Hematopoietic multipotent progenitor cell treated with erythropoietin and hydrocortisone succinate and interleukin-3 and kit ligand, for 15 days (in vitro differentiated cells): ENCODE measurements around the gene ALPI.

Experiments
- DNase-seq: peaks from one replicate; pipeline ENCODE4 v3.0.0-alpha.2; 2015; ENCODE audit warnings: low spot score

The ALPI gene

DNA sequence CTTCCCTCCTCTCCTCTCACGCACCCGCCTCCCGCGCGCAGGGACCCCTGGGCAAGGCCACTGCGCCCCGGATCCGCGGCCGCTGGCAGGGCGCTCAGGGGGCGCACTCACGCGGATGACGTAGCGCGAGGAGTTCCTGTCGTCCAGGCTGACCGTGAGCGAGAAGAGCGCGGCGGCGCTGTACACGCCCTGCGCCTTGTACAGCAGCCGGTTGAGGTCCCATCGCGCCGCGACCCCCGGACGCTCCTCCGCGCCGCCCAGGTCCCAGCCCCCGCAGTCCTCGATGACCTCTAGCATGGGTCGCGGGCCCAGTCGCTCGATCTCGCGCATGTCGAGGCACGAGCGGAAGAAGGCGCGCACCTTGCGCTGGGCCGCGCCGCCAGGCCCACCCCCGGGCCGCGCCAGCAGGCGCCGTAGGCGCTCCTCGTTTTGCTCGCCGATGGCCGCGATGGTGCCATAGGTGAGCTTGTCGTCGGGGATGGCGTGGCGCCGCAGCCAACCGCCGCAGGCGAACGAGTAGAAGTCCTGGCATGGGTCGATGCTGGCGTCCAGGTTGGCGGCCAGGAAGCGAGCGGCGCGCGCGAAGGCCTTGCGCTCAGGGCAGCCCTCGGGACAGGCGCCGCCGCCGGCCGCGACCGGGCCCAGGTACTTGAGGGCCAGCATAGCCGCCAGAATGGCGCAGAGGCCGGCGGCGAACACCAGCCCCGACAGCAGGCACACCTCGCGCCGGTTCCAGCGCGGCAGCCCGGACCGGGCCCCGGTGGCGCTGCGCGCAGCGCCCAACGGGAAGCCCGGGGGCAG, 30.0 kb downstream of the ALPI start:
- no peak for DNase-seq

DNA sequence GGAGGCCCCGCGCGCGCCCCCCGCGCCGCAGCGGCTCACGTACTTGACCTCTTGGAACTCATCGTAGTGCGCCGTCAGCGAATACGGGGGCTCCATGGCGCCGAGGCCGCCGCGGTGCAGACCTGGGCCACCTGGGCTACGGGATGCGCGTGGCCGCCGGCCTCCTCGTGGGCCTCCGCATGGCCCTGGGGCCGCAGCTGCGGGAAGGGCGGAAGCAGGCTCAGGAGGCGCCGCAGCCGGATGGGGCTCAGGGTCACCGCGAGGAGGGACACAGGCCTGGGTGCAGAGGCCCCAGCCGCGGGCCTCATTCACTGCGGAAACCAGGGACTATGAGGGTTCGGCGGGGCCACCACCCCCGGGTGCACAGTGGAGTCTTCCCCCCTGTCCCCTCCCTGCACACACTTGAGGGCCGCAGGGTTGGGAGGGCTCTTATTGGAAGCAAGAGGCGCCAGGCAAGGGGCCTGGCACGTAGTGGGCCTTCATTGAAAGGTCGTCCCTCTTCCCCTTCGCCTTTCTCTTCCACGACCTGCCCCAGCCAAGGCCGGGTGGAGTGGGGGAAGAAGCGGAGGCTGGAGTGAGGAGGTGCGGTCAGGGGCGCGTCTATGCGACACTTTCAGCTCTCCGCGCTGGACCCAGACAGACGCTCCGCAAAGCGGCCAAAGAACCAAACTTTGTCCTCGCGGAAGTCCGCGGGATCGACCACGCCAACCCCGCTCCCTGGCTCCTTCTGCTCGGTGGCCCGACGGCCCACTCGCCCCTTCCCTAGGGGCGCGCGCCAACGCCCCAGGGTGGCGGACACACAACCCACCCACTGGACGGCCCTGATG, 30.8 kb downstream of the ALPI start:
- DNase-seq: no peak

DNA sequence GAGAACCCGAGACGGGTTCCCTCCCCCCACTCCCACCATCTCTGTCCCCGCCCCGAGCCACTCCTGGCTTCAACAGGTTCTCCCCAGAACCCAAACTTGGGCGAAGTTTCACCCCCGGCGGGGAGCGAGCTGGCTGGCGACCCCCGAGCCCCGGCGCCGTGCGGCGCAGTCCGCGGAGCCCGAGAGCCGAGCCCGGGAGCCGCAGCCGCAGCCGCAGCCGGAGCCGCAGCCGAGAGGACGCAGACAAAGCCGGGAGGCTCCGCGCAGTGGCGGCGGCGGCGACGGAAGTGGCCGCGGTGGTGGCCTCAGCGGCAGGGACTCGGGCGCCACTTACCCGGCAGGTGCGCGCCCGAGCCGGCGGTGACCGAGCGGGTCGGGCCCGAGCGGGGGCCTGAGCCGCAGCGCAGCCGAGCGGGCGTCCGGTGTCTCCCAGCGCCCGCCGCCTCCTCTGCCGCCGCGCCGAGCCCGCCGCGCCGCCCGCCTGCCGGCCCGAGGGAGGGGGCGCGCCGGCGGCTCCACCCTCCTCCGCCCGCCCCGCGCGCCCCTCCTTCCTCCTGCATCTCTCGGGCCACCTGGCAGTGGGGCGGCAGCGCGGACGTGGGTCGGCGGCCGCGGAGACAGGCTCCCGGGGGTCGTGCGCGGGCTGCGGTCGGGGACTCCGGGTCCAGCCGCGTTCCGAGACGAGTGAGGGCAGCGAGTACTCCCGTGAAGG, 31.6 kb downstream of the ALPI start, which contains the start of gene ECEL1:
Gene ECEL1, minus strand, starts transcription at position 450 of the 712 bp plus-strand sequence. CDS start 1,181 bp downstream, outside the sequence.
- DNase-seq: no peak

DNA sequence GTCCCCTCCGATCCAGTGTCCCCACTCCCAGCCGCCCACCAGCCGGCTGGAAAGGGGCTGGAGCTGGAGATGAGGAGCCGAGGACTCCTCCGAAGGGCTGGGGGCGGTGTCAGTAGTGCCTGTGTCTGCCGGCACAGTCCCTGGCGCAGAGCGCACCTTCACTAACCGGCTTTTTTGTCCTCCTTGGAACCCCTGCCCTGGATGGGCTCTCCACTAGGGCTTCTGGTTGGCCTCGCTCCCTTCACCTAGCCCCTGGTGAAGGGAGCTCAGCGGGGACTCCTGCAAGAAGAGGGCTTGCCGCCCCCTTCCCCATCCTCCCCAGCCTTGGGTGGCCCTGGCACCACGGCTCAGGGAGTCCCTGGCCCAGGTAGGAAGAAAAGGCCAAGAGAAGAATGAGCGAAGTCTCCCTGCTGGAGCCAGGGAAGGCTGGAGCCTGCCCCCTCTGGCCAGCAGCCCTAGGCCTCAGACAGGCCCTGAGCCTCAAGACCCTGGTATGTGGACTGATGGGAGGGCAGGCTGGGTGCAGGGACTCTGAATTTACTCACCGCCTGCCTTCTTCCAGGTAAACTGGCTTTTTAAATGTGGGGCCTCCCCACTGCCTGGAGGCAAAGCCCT, 32.3 kb downstream of the ALPI start:
- DNase-seq: no peak

DNA sequence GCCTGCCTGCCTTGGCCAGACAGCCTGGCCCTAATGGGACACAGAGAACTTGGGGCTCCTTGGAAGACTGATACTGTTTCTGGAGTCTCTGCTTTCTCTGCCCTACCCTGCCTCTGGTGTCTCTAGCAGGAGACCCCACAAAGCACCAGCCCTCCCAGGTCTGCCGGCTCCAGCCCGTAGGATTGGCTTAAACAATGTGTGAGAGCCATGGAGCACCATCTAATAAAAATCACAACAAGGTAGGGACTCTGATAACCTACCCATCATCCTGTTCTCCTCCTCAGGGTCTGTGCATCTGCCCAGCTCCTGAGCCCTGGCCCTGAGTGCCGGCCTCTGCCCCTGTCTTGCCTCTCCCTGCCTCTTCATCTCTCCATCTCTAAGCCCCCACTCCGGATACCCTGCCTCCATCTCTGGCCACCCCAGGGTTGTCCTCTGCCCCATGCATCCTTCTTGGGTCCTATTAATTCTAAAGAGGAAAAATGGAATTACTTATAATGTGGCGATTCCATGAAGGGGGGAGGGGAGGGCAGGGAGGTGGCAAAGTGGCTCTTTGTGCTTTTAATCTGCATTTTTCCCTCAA, 32.9 kb downstream of the ALPI start:
- DNase-seq: no peak

DNA sequence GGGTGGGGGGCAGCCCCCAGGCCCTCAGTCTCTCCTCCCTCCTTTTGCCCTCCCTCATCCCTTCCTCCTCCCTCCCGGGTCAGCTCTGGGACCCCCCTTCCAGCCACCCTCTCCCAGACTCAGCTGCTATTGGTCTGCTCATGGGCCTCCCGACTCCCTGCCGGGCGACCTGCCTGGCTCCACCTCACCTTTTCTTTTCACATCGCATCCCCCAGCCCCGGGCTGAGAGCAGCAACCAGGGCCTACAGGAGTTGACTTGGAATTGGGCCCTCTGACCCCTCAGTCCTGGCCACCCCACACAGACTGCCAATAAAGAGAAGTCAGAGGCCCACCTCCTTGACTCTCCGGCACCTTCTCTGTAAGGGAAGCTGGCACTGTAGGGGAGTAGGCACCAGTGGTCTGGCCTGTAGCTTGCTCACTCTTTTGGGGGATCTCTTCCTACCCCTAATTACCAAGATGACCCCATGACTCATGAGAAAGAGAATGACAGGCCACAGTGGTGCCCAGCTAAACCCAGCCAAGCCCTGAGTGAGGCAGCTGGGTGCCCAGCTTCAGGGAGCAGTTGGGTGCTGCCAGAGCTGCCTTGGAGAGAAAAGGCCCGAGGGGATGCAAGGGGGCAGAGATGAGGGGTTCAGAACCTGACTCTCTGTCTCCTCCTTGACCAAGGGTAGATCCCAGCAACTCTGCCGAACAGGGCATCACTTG, 33.7 kb downstream of the ALPI start:
- DNase-seq: no peak

DNA sequence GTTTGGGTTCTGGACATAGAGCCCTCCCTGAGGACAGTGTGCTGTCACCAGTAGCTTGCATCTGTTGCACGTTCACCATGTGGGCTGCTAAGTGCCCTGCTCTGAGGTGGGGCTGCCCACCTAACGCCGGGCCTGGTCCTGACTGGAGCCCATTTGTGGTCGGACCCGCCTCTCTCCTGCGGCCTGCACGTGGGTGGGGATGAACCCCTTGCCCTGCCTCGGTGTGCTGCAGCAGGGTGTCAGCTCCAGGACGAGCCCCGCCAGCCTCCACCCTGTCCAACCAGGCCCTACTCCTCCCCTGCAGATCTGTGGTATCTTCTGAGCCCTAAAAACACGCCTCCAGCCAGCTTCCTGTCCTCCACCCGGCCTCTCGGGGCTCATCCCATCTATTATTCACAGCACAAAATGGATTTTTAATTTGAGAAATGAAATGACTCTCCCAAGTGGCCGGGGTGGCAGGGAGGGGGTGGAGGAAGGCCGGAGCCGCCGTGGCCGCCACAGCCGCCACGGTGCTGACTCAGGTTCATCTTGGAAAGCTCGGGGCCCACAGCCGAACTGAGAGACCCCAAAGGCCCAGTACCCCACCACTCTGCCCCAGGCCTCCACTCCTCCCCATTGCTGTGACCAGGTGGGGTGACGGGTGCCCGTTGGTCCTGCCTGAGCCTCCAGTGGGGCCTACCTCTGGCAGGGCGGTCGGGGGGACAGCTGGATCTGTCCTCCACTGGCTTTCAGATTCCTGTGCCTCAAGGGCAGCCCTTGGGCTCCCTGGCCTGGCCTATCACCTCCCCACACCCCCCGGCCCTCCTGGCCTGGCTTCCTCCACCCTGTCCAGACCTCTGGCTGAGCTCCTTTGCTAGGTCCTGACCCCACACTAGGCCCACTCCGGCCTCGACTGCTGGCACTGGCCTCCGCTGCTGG, 34.5 kb downstream of the ALPI start:
- DNase-seq: no peak

DNA sequence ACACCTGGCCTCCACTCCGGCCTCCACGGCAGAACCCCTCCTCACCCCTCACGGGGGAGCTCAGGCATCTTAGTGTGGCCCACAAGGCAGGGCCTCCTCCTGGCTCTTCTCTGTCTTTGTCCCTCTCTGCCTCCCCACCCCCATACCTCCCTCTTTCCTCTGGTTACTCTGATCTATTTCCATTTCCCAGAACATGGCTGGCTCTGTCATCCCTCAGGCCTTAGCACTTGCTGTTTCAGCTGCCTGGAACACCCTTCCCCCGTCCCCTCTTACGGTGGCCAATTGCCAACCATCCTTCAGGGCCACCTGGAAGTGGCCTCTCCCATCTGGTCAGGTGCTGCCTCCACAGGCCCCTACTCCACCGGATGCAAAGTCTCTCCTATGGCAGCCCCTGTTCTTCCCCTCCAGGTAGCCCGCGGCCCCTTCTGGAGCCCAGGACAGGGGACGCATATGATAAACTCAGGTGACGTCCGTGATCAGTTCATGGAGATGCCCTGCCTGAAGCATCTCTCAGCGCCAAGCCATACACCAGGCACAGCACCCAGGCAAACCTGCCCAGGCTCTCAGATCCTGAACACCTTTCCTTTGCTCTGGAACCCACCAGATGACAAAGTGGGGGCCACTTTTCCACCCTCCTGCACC, 35.3 kb downstream of the ALPI start:
- DNase-seq: no peak

DNA sequence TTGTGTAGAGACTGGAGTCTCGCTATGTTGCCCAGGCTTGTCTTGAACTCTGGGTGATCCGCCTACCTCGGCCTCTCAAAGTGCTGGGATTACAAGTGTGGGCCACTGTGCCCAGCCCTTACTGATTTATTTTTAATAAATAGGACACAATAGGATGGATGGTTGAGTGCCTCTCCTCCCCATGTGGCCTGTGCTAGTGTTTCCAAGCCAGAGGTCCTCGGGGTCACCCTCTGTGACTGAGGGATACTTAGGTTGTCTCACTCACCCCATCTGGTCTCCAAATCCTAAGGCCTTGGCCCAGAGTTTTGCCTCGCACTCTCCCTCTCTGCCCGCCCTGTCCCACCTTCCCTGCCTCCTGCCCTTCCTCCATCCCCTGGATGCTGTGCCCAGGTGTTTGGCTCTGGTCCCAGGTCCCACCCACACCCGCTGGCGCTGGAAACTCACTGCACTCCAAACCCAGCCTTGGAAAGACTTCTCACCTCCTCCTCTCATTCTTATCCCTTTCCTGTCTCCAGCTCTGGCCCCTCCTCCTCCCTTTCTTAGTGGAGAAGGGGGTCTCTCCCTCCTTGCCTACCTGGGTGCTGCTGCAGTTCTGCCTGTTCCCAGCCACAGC, 36.4 kb downstream of the ALPI start:
- no peak for DNase-seq

DNA sequence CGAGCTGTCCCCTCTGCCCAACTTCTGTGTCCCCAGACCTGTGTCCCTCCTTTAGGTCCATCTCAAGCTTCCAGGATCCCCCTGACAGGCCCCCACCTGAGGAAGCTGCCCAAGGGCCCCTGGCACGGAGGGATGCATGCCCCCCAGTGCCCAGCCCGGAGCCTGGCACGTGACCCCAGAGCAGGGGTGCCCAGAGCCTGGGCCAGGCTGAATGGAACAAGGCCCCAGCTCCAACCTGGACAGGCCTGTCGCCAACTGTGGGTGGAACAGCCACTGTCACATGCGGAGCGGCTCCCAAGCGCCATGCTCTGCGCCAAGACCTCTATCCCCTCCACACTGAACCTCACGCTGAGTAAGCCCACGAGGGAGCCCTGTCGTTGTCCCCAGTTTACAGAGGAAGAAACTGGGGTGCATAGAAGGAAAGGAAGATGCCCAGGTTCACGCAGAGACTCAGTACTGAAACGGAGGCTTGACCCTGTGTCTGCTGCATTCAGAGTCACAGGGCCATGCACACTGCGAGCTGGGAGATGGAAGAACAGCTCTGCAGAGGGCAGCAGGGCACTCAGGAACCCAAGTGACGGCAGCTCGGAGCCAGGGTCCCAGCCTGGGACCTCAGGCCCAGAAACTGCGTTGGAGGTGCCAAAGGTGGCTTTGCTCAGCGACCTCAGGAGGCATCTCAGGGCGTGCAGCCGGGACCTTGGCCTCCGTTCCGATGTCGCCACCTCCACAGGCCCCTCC, 37.2 kb downstream of the ALPI start:
- no peak for DNase-seq

DNA sequence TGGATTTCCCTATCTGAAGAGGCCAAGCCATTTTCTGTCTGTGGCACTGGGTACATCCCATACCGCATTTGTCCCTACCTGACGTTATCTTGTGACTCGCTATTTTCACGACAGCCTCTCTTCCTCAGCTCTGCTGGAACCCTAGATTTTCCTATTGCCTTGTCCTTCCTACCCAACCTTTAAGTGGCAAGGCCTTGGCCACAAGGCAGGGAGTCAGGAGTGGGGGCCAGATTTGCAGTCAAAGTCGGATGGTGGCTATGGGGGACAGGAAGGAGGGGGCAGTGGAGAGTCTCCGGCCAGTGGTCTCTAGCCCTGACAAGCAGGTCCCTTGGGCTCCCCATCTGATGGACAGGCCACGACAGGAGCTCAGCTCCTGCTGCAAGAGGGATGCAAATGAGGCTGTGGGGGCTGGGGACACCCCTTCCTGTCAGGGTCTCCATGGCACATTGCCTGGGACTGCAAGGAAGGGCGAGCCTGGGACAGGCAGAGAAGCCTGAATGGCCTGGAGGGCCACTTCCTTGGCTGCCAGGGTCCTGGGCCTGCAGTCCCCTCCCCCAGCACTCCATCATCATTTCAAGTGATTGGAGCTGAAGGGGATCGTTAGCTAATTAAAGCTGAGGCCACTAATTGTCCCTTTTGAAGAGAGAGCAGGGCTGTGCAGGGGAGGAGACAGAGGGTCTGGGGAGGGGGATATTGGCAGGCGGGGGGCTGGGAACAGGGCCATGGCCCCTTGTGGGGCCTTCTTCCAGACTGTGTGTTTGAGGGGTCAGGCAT, 37.9 kb downstream of the ALPI start:
- DNase-seq: no peak

DNA sequence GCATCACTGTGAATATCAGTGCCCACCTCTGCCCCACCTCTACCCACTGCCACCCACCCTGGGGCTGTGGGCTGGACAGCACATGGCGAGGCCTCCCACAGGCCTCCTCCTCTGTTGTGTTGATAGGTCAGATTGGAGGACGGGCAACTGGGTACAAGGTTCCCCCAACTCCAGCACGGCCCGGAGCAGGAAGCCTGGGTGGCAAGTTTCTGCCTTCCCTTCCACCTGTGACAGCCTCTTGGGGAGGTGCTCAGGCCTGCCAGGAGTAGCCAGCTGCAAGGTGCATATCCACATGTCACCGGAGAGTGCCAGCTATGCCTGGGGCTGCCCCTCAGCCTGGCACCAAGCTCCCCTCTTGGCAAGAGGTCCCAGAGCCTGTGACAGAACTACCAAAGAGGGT, 38.6 kb downstream of the ALPI start:
- DNase-seq: no peak

DNA sequence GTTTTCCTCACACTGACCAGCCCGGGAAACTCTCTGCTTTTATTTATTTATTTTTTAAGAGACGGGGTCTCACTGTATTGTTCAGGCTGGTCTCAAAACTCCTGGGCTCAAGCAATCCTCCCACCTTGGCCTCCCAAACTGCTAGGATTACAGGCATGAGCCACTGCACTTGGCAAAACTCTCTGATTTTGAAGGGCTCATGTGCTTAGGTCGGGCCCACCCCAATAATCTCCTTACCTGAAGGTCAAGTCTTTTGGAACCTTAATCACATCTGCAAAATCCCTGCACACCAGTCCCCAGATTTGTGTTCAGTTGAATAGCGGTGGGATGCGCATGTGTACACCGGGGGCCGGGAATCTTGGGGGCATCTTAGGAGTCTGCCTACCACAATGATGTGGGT, 39.3 kb downstream of the ALPI start:
- DNase-seq: no peak

DNA sequence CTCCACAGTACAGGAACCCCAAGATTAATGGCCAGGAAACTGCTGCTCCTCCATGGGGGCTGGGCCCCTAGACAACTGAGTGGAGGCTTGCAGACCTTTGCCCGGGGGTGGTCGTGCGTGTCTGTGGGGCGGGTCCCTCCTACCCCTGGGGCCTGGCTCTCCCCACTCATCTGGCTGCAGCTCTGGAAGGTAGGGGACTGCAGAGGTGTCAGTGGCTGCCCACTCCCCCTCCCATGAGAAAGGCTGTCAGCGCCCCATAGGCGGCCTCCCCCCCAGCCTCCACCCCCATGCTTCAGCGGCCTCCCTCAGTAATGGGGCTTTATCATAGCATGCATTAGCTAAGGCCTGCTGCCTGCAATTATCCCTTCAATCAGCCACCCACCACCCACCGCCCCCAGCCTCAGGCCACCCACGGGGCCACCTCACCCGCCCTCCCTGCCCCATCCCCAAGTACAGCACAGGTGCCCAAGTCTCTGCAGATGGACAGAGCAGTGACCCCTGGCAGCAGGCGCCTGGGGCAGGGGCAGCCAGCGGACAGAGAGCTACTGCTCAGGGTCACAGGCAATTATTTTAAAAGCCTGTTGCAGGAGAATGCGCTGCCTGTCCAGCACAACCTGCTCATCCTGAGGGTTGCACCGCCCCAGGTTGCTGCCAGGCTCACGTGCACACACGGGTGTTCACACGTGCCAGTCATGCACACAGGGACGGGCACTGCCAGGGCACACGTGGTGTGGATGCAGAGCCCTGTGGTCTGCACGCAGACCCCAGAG, 40.7 kb downstream of the ALPI start:
- no peak for DNase-seq

DNA sequence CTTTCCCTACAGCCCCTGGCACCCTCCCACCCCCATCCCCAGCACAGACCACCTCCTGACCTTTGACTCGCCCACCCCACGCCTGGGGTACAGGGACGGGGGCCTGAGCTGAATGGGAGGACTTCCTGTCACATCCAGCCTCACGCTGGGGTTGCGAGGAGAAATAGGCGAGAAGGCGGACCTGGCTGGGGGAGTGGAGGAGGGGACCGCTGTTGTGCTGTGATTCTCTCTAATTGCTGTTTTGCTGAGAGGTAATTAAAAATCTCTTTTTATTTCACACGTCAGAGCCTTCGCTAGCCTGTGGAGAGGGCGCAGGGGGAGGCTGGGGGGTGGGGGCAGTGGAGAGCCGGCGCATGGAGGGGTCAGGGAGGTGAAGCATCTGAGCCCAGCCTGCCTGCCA, 41.4 kb downstream of the ALPI start:
- no peak for DNase-seq

DNA sequence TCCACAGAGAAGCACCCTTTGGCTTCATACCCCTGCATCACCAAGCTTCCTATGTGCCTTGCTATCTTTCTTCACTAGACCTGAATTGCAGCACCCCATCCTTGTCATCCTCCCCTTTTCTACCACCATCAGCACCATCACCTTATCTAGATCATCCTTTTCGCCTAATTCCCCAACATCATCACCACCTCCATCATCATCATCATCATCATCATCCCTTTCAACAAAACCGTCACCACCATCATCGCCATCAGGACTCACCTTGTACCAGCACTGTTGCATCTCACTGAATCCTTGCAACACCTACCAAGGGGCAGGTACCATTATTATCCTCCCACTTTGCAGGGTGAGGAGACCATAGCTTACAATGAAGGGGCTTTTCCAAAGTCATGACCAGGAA, 42.5 kb downstream of the ALPI start:
- no peak for DNase-seq

DNA sequence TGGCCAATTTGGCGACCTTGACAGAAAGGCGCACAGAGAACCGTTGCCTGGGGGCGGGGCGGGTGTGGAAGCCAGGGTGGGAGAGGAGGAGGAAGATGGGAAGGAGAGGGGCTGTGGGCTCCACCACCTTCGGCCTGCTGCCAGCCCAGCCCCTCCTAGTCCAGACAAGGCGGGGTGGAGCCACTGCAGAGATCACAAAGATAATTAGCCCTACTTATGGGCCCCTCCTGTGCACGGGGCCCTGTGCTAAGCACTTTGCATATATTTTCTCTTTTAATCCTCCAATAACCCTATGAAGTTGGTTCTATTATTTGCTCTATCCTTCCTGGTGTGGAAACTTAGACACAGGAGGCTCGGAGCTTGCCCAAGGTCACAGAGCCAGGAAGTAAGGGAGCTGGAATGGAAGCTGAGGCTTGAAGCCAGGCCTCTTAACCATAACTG, 45.4 kb downstream of the ALPI start:
- no peak for DNase-seq
